PC-9 (cell line): ENCODE data around the gene PSMA5.

Experiments
- EZH2 ChIP-seq: fragments of 200-600 bp; sonication (generic); IDR thresholded peaks from 2 replicates; pipeline ENCODE4 v1.8.0; 2017; ENCODE audit warnings: antibody characterized with exemption, low read depth
- TF ChIP-seq, protein P1 (sequence below): fragments of 200-600 bp; sonication (generic); conservative IDR thresholded peaks from 2 replicates; pipeline ENCODE4 v1.6.1; 2017; ENCODE audit warnings: mixed run types, antibody characterized with exemption, mild to moderate bottlenecking, moderate library complexity

DNA sequence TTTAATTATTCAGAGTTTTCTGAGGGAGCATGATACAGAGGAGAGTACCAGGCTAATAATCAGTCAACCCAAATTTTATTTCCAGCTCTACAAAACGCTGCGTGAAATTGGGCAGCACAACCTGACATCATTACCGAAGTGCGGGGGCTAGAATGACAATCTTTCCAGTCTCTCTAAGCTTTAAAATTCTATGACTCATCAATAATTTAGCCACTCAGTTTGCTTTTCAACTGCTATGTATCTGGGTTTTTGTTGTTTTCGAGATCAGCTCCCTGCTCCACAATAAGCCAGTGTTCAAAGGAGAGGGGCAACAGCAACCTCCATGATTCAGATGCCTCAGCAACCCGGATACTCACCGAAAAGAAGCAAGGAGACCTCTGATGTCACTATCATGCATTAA lies 42.4 kb downstream of the PSMA5 start:
- TF ChIP-seq, protein P1, sequence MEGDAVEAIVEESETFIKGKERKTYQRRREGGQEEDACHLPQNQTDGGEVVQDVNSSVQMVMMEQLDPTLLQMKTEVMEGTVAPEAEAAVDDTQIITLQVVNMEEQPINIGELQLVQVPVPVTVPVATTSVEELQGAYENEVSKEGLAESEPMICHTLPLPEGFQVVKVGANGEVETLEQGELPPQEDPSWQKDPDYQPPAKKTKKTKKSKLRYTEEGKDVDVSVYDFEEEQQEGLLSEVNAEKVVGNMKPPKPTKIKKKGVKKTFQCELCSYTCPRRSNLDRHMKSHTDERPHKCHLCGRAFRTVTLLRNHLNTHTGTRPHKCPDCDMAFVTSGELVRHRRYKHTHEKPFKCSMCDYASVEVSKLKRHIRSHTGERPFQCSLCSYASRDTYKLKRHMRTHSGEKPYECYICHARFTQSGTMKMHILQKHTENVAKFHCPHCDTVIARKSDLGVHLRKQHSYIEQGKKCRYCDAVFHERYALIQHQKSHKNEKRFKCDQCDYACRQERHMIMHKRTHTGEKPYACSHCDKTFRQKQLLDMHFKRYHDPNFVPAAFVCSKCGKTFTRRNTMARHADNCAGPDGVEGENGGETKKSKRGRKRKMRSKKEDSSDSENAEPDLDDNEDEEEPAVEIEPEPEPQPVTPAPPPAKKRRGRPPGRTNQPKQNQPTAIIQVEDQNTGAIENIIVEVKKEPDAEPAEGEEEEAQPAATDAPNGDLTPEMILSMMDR = no peak
- no peak for TF ChIP-seq EZH2
